Spleen (tissue), 11 donors: ENCODE data around the gene FBLN2. TPM values are rescaled to one million over a fixed set of nuclear protein-coding genes. Genes with fewer than 3 reads are reported as not detected.
A peak's percentile ranks its signal among the peaks of the same experiment; 100 is the strongest.

Experiments used
- DNase-seq: peaks from one replicate; pipeline ENCODE4 v3.0.0-alpha.2; 2020
- H3K27ac ChIP-seq, 8 donors: fragments of 200-600 bp; sonication (generic) in 7 of 8; 1 replicate in 4 of 8; 2 replicates in 4 of 8; pipeline versions ENCODE4 v1.5.0 to v1.8.0; 2016 to 2021; ENCODE audit warnings: inconsistent platforms in 4 of 8, mild to moderate bottlenecking in 4 of 8, moderate library complexity in 1 of 8
- H3K27me3 ChIP-seq, 7 donors: fragments of 200-600 bp; sonication (generic) in 6 of 7; replicated peaks in 1 of 7; 1 replicate in 4 of 7; 2 replicates in 3 of 7; pipeline versions ENCODE4 v1.5.0 to v1.8.0; 2016 to 2021; ENCODE audit warnings: inconsistent platforms in 3 of 7, mild to moderate bottlenecking in 1 of 7
- H3K36me3 ChIP-seq, 6 donors: fragments of 200-600 bp; sonication (generic) in 5 of 6; 1 replicate in 4 of 6; 2 replicates in 2 of 6; pipeline versions ENCODE4 v1.5.0 to v1.8.0; 2016 to 2021; ENCODE audit warnings: inconsistent platforms in 2 of 6
- H3K4me1 ChIP-seq, 6 donors: fragments of 200-600 bp; sonication (generic) in 5 of 6; 1 replicate in 3 of 6; 2 replicates in 3 of 6; pipeline versions ENCODE4 v1.5.0 to v1.8.0; 2016 to 2021; ENCODE audit warnings: inconsistent platforms in 3 of 6
- H3K4me3 ChIP-seq, 8 donors: fragments of 200-600 bp; sonication (generic) in 7 of 8; 1 replicate in 4 of 8; 2 replicates in 4 of 8; pipeline versions ENCODE4 v1.5.0 to v1.8.0; 2016 to 2021; ENCODE audit warnings: inconsistent platforms in 4 of 8, mild to moderate bottlenecking in 4 of 8, moderate library complexity in 2 of 8
- H3K9me3 ChIP-seq, 8 donors: fragments of 200-600 bp; sonication (generic) in 7 of 8; 1 replicate in 4 of 8; 2 replicates in 4 of 8; pipeline versions ENCODE4 v1.5.0 to v1.8.0; 2016 to 2021; ENCODE audit warnings: inconsistent platforms in 4 of 8
- CTCF ChIP-seq, 11 experiments: fragments of 200-600 bp in 7 of 11; fragments of 450-650 bp in 4 of 11; sonication (generic) in 4 of 11; IDR thresholded peaks in 8 of 11; conservative IDR thresholded peaks in 3 of 11; 1 replicate in 7 of 11; 2 replicates in 4 of 11; pipeline versions ENCODE4 v1.4.0 to v1.8.0; 2016 to 2021; ENCODE audit warnings: antibody characterized with exemption in 11 of 11, inconsistent platforms in 4 of 11, mild to moderate bottlenecking in 1 of 11
- POLR2A ChIP-seq, 3 donors: fragments of 450-650 bp; IDR thresholded peaks; one replicate each; pipeline ENCODE4 v1.5.1; 2017; ENCODE audit warnings: antibody characterized with exemption in 3 of 3, mild to moderate bottlenecking in 1 of 3
- POLR2AphosphoS5 ChIP-seq, 3 donors: sonication (generic); formaldehyde crosslinking; IDR thresholded peaks; one replicate each; pipeline ENCODE4 v1.5.1; 2017; ENCODE audit warnings: antibody characterized with exemption in 3 of 3
- WGBS, 5 donors: extraction: QIAGEN DNeasy Blood & Tissue Kit in 3 of 5; methylation state at CpG; one replicate each; pipeline versions ENCODE4 v1.1.5 to v1.1.7; 2013 to 2018; 5-methylcytosine and 5-hydroxymethylcytosine counted together
- intact Hi-C: fragments of 100-400 bp; cut with DNase I; formaldehyde crosslinking; loops from one replicate; pipeline ENCODE4 v1.15.0; 2023; ENCODE audit warnings: low total_unique reads
- polyA plus RNA-seq, 3 donors: library from polyadenylated mRNA; stranded (reverse); fragments of 200-250 nt; gene quantifications; one replicate each; pipeline ENCODE4 v1.2.1, GENCODE V29; 2013
- total RNA-seq, 7 donors: library from RNA; depleted of rRNA in 3 of 7; stranded (reverse); fragments of >200 nt in 3 of 7; fragmentation: NEBNext Ultra II Directional in 4 of 7; extraction: Animal tissue kit (Norgen Biotek cat#: 25700) in 4 of 7; gene quantifications; one replicate each; pipeline versions ENCODE4 v1.1.0 to v1.2.1, GENCODE V29; 2016 to 2021
- donor health status: healthy with polysubstance abuse.
- donor health status: DM: no; HTN: no; CAD: no; lungs with moderate emphysema.
- donor health status: DM: no; HTN: no; CAD: no.
- donor health status: Bipolar disorder and iron deficiency.
- donor health status: healthy.
- donor health status: DM: no; HTN: no; CAD: no.
- donor health status: DM: yes; HTN: yes; CAD: no.

FBLN2 gene
- total and polyA plus RNA-seq, 10 donors: 6.1 to 28.2 (median 12.5) TPM

GRCh38 chr3:13505147-13506130 is 43.5 kb upstream of the FBLN2 start:
- H3K27ac ChIP-seq: no peak overlapping the region
- H3K4me3 ChIP-seq: no peak overlapping the region
- H3K27me3 ChIP-seq: no peaks in the 10 kb centered on the region
- TF ChIP-seq POLR2AphosphoS5 (IDR thresholded peaks at IDR 0.05) (no peak), POLR2A (IDR thresholded peaks at IDR 0.05) (no peak), CTCF (IDR thresholded peaks at IDR 0.05 in 8 of 11, conservative IDR thresholded peaks at IDR 0.05 in 3 of 11) (no peak)
- H3K4me1 ChIP-seq: peaks cover 0 to 12% (median 3%) of the 10 kb centered on the region in 6 donors
- no peaks in the 10 kb centered on the region for H3K9me3 ChIP-seq
- DNase-seq: peak; percentile 68
- WGBS, 5 donors: 83 to 95% (median 90%) methylated on average over 7 to 16 of the region's 16 CpGs
- H3K36me3 ChIP-seq: peaks cover 0 to 16% (median 0%) of the 10 kb centered on the region in 6 donors
- intact Hi-C loops: no loop called here

- H3K9me3 ChIP-seq: no peaks in the 10 kb centered on the region
- peaks cover 0 to 16% (median 0%) of the 10 kb centered on the region in 6 donors for H3K36me3 ChIP-seq
- no peak overlapping the region for H3K27ac ChIP-seq
- DNase-seq: no peak
- intact Hi-C loops: no loop called here
- 93 to 100% (median 98%) methylated on average over 1 of the region's 1 CpG for WGBS, 5 donors
- no peak overlapping the region for H3K4me3 ChIP-seq
- no peak for TF ChIP-seq POLR2AphosphoS5 (IDR thresholded peaks at IDR 0.05)
- no peak for TF ChIP-seq CTCF (IDR thresholded peaks at IDR 0.05 in 8 of 11, conservative IDR thresholded peaks at IDR 0.05 in 3 of 11)
- no peak for TF ChIP-seq POLR2A (IDR thresholded peaks at IDR 0.05)
- H3K4me1 ChIP-seq: peaks cover 0 to 12% (median 3%) of the 10 kb centered on the region in 6 donors
- no peaks in the 10 kb centered on the region for H3K27me3 ChIP-seq
Measured at GRCh38 chr3:13506239-13506638, 42.7 kb upstream of the FBLN2 start.

GRCh38 chr3:13506680-13507079 is 42.2 kb upstream of the FBLN2 start:
- H3K9me3 ChIP-seq: no peaks in the 10 kb centered on the region
- no peak overlapping the region for H3K4me3 ChIP-seq
- H3K4me1 ChIP-seq: peaks cover 0 to 12% (median 3%) of the 10 kb centered on the region in 6 donors
- 62 to 86% (median 77%) methylated on average over 4 of the region's 4 CpGs for WGBS, 5 donors
- peaks cover 0 to 16% (median 0%) of the 10 kb centered on the region in 6 donors for H3K36me3 ChIP-seq
- H3K27me3 ChIP-seq: no peaks in the 10 kb centered on the region
- intact Hi-C loops: no loop called here
- H3K27ac ChIP-seq: no peak overlapping the region
- DNase-seq: peak; percentile 61
- no peak for TF ChIP-seq POLR2A (IDR thresholded peaks at IDR 0.05)
- TF ChIP-seq CTCF (IDR thresholded peaks at IDR 0.05 in 8 of 11, conservative IDR thresholded peaks at IDR 0.05 in 3 of 11): no peak
- no peak for TF ChIP-seq POLR2AphosphoS5 (IDR thresholded peaks at IDR 0.05)

GRCh38 chr3:13507247-13507569 is 41.7 kb upstream of the FBLN2 start:
- DNase-seq: no peak
- peak overlapping the region in 1 of 8 donors; percentile 5 for H3K27ac ChIP-seq
- TF ChIP-seq POLR2AphosphoS5 (IDR thresholded peaks at IDR 0.05): no peak
- no peak for TF ChIP-seq CTCF (IDR thresholded peaks at IDR 0.05 in 8 of 11, conservative IDR thresholded peaks at IDR 0.05 in 3 of 11)
- TF ChIP-seq POLR2A (IDR thresholded peaks at IDR 0.05): no peak
- no peaks in the 10 kb centered on the region for H3K27me3 ChIP-seq
- H3K36me3 ChIP-seq: peaks cover 0 to 16% (median 0%) of the 10 kb centered on the region in 6 donors
- intact Hi-C loops: no loop called here
- 53 to 80% (median 67%) methylated on average over 3 of the region's 3 CpGs for WGBS, 5 donors
- H3K4me1 ChIP-seq: peaks cover 0 to 12% (median 3%) of the 10 kb centered on the region in 6 donors
- no peak overlapping the region for H3K4me3 ChIP-seq
- no peaks in the 10 kb centered on the region for H3K9me3 ChIP-seq
